ENCODE results near the gene BICC1.

The BICC1 gene

DNA sequence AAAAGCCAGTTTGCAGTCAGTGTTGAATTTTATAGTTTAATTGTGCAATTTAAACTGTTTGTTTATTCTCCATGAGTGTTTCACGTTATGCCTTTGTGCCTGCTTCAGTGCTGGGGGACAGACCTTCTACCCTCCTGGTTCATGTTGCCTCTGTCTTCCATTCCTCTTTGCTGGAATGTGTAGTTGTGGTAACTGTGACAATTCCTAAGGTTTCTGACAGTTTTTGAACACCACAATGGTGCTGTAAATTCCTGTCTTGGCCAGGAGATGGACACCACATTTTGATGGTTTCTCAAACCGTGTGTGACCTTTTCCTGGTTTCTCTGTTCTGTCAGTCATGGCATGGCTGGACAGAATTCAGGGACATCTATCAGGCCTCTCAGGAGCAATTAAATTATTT lies 201.7 kb downstream of the BICC1 start:
- no peak for DNase-seq

GRCh38 chr10:58715061-58715460 lies 202.4 kb downstream of the BICC1 start:
- no peak for DNase-seq

DNA sequence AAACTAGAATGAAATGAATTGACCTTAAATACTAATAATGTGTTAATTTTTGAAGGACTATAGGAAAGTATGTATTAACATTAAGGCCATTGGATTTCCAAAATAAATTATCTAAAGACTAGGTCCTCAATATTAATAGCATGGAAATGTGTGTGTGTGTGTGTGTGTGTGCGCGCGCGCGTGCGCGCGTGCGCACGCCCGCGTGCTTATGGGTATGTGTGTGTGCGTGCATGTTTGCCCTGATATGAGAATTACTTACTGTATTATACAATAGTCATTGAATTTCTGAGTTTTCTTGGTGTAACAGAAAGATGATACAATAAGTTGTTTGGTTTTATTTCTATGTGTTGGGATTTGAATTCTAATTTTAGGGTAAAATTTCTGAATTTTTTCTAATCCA lies 205.9 kb downstream of the BICC1 start:
- DNase-seq: no peak

GRCh38 chr10:58721601-58722281 lies 209.1 kb downstream of the BICC1 start:
- DNase-seq: no peak

DNA sequence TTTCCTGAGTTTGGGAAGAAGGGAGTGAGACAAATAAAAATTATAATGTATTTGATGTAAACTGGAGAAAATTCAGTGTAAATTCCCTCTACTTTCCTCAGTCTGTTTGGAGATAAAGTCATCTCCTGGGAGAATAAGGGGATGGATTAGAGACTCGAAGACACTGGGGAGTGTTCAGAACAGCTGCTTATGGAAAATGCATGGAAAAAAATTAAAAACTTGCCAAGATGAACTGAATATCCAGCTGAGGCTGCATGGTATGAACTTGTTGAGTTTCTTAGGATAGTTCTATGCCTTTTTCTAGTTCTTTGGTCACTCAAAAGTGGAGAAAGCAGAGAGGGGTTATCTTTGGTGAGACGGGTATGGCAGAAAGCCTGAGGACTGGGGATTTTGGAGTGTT lies 210.5 kb downstream of the BICC1 start:
- no peak for DNase-seq

DNA sequence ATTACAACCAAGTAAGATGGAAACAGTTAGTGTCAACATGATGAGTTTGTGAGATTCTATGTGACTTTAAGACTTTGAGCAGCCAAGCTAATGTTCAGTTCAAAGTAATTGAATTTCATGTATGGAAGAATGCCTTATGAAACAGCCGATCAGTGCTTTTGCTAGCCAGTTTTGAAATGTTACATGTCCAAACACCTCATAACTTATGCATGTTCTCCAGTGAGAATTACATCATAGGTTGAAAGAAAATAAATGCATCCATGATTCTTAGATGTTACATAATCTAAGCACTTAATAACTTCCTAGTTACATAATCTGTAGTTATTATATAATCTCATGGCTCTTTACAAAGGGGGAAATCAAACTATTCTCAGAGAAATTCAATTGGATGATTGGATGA lies 211.3 kb downstream of the BICC1 start:
- DNase-seq: no peak

DNA sequence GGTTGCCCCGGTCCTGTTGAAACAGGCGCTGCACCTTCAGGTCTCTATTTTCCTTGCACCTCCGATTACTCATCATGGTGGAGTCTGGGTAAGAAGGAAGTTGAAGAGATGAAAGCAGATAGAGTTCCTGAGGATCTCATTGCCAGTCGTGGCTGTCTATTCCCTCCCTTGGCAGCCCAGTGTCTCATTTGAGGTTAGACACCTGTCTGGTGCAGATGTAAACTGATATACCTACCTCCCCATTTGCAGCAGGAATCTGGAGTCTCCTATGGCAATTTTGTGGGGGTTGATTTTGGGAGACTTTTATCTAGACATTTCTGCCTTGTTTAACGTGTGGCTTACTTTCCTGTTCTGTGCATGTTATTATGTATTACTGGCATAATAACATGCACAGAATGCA lies 212.1 kb downstream of the BICC1 start:
- no peak for DNase-seq

GRCh38 chr10:58725901-58726300 lies 213.2 kb downstream of the BICC1 start:
- no peak for DNase-seq

GRCh38 chr10:58727633-58728032 lies 215.0 kb downstream of the BICC1 start:
- no peak for DNase-seq

DNA sequence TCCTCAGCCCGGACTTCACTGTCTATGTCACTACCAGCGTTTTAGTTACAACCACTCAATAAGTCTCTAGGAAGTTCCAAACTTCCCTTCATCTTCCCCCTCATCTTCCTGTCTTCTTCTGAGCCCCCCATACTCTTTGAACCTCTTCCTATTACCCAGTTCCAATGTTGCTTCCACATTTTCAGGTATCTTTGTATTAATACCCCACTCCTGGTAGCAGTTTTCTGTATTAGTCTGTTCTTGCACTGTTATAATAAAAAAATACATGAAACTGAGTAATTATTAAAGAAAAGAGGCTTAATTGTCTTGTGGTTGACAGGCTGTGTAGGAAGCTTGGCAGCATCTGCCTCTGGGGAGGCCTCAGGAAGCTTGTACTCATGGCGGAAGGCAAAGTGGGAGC lies 218.6 kb downstream of the BICC1 start:
- DNase-seq: no peak

- DNase-seq: no peak
These were observed 220.8 kb downstream of the BICC1 start for GRCh38 chr10:58733436-58733835.

- no peak for DNase-seq
These were observed 221.4 kb downstream of the BICC1 start for GRCh38 chr10:58734116-58734515.

GRCh38 chr10:58734664-58735063 lies 222.0 kb downstream of the BICC1 start:
- no peak for DNase-seq

GRCh38 chr10:58735087-58735486 lies 222.4 kb downstream of the BICC1 start:
- DNase-seq: no peak

DNA sequence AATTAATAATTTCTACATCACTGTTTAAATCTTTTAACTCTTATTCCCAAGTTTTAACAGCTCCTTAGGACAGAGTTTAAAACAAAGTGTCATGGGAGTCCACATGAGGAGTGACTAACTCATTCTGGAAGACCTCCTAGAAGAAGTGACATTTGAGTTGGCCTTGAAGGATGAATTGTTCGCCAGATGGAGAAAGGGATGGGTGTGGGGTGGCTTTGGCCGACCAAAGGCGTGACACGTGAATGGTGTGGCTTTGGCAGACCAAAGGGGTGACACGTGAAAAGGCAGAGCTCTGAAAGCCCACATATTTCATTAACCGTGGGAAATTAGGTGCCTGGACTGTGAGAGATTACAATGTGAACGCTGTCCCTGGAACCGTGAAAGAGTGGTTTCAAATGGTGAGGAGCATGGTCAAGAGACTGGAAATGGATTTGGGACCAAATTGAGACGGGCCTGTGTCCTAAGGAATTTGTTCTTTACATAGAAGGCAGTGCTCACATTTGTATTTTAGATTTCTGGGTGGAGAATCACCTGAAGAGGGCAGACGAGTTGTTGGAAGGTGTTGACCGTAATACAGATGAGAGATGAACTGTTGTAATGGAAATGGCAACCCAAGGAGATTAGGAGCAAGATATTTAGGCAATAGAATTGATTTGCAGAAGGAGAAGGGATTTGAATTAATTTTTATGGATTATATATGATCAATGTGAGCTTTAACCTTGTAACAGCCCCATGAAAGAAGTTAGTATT lies 228.1 kb downstream of the BICC1 start:
- DNase-seq: no peak

GRCh38 chr10:58741673-58742072 lies 229.0 kb downstream of the BICC1 start:
- DNase-seq: no peak

- no peak for DNase-seq
These were observed 229.5 kb downstream of the BICC1 start for GRCh38 chr10:58742141-58742540.

DNA sequence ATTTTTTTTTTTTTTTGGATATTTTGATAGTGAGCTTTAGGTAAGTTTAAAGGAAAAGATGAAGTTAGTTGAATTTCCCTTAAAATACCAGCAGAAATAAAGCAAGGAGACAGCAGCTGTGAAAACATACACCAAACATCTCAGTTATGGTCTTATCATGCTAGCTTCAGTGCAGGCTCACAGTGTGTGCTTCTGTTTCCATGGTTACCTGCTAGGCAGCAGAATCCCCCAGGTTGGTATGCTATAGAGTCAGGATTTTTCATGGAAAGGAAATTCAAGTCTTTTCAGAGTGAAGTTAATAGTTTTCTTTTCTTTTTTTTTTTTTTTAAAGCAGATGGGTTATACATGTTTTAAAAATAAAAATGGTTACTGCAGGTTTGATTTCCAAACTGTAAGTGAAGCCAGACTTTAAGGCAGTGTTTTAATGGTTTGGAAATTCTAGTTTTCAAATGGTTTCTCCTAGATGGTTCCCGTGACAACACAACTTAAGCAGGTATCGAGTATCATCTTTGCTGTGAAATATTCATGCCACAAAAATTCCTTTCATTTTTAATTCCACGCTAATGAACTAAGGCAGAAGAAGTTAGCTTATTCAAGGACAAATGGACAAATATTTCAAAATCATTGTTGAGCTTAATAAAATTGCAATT lies 230.9 kb downstream of the BICC1 start:
- no peak for DNase-seq

DNA sequence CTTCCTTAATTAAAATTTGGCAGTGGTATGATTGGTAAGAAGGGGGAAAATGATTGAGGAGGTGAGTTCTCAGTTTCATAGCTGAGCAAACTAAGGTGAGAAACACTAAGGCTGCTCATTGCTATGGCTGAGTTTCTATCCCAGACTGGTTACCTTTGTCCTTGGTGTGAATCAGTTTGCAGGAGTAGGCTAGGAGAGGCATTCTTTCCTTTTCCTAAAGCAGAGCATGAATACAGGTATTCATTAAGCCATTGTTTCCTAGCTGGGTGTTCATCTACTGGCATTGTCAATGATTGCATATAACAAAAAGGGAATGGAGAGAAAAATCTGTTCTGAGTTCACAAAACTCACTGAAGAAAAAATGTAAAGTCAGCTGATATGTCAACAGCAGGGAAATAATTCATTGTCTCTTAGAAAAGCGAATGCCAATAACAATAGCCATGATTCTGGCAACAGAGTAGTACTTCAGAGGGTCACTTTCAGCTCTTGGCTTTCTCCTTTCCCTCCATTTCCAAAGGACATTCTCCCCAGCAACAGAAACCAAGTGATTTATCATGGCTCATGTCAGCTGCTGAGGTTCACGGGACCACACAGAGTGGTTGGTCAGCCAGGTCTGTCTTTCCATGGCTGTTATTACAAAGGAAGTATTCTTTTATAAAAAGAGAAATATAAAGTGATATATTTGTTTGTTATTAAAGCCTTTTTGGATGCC lies 234.0 kb downstream of the BICC1 start:
- DNase-seq: no peak

GRCh38 chr10:58747687-58748086 lies 235.0 kb downstream of the BICC1 start:
- DNase-seq: no peak

DNA sequence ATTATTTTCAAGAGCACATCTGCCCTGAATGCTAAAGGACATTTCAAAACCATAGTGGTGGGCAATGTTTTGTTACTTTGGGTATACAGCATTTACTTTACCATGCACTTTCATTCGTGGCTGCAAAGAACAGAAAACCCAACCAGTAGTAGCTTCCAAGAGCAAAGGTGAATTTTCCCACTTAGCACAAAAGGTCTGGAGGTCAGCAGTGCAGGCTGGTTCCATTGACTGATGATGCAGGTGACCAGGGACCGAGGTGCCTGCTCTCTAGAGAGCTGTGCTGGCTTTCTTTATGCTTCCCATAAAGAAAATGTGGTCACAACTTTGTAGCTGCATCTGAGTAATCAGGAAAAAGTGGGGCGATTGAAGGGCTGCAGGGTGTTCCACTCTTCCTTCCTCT lies 240.0 kb downstream of the BICC1 start:
- DNase-seq: no peak

DNA sequence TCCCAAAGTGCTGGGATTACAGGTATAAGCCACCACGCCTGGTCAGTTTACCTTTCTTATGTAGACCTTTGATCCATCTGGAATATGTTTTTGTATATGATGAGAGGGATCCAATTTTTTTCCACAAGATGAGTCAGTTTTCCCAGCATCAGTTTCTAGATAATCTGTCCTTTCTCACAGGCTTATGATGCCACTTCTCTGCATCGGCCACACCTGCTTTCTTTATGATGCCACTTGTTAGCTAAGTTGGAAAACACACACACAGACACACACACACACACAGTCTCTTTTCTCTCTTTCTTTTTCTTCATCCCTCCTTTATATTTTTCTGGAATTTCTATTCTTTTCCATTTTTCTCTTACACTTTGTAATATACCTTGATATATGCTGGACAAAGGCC lies 240.8 kb downstream of the BICC1 start:
- DNase-seq: no peak

DNA sequence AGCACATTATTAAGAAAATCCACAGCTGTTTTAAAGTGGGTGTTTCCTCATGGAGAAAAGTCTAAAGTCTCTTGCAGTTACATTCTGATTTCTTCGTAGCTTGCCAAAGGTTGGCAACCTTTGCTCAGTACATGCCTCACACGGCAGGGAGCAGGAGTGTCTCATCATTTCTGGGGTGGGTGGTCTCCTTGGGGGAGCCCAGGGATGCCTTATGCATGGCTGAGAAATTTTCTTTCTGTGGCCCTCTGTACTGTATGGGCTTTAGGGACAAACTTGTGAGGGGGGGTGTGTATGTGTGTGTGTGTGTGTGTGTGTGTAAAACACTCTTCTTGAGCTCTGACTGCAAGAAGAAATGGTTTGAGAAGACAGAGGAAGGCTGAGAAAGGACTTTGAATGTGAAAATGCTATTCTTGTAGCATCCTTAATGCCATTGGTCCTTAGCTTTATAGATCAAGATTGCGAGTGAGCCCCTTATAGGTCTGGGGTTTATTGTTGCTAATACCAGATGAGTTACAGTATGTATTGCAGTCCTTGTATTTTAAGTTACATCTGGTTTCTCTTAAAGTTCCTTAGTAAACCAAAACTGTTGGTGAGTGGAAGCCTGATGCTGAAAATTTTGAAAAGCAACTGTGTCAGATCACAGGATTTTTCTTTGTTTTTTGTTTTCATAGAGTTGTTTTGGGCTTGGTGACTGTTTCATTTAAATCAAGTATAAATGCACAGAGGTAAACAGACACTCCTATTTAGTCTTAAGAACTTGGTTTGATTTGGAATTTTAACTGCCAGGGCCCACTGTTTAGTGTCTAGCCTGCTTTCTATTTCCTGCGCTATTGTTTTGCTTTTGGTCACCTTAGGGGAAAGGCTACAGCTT lies 242.0 kb downstream of the BICC1 start:
- no peak for DNase-seq

Measured in SHP77 treated with DMSO at 0.1 percent for 48 hours (cell line).